ENCODE results near the gene SEMA4B. TPM values are rescaled to one million over a fixed set of nuclear protein-coding genes. Genes with fewer than 3 reads are reported as not detected.
A peak's percentile ranks its signal among the peaks of the same experiment; 100 is the strongest.

Gene SEMA4B
- total RNA-seq, 1 experiment from 2014 or later = 38.6 TPM

DNA sequence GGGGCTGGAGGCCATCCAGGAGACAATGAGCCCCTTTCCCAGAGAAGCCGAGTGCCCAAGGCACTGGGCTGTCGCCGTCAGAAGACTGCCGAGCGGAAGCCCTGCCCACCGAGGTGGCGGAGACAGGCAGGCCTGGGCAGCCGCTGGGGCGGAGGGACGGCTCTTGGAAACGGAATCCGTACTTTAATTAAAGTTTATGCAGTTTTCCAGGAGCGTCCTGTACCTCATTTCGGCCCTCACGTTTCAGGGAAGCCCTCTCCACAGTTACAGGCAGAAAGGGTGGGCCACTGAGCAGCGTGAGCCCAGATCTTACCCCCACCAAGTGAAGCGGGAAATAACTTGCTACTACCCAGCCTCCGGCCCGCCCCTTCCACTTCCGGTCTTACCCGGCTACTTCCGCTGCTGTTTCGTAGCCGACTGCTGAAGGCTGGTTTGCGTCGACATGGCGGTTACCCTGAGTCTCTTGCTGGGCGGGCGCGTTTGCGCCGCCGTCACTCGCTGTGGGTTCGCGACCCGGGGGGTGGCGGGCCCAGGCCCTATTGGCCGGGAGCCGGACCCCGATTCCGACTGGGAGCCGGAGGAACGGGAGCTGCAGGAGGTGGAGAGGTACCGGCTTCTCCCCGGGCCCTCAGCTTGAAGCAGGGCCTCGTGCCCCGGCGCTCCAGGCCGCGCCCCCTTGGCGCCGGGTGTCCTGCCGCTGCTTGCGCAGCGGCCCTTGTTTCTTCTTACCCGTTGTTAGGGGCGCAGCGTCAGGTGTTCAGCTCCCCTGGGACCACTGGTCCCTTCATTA, 64.3 kb downstream of the SEMA4B start, which contains the start of gene NGRN:
NGRN (plus strand) TSS at position 402 of the 790 bp plus-strand sequence; CDS start at position 443, 41 bp downstream.
- peak within 1 kb of the TSS; percentile 97 for H3K4me3 Mint-ChIP-seq (ENCODE audit: unreplicated experiment)
- no peaks in the 10 kb centered on the region for H3K9me3 Mint-ChIP-seq (ENCODE audit: unreplicated experiment)
- peaks cover 23% of the 10 kb centered on the region for H3K36me3 Mint-ChIP-seq (ENCODE audit: insufficient read depth, unreplicated experiment)
- intact Hi-C loops (cut with micrococcal nuclease) = loop anchor here (2.0 kb wide), 1 partner anchor 31 kb away; the partner anchor contains the start of gene GDPGP1
- DNase-seq (ENCODE audit: unreplicated experiment) = peak; percentile 90
- TF ChIP-seq, protein P1, sequence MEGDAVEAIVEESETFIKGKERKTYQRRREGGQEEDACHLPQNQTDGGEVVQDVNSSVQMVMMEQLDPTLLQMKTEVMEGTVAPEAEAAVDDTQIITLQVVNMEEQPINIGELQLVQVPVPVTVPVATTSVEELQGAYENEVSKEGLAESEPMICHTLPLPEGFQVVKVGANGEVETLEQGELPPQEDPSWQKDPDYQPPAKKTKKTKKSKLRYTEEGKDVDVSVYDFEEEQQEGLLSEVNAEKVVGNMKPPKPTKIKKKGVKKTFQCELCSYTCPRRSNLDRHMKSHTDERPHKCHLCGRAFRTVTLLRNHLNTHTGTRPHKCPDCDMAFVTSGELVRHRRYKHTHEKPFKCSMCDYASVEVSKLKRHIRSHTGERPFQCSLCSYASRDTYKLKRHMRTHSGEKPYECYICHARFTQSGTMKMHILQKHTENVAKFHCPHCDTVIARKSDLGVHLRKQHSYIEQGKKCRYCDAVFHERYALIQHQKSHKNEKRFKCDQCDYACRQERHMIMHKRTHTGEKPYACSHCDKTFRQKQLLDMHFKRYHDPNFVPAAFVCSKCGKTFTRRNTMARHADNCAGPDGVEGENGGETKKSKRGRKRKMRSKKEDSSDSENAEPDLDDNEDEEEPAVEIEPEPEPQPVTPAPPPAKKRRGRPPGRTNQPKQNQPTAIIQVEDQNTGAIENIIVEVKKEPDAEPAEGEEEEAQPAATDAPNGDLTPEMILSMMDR (IDR thresholded peaks at IDR 0.05; ENCODE audit: unreplicated experiment) = no peak
- POLR2A ChIA-PET = interaction anchor here (0.7 to 2.4 kb wide), 14 partner anchors 16 to 416 kb away, joined by 3 to 20 read pairs (median 4); partner anchors contain the start of genes CIB1, GDPGP1 and TTLL13
- CTCF ChIA-PET = interaction anchor here (0.6 kb wide), 1 partner anchor 125 kb away, joined by 3 read pairs; no protein-coding TSS in a partner anchor
- BruUV-seq (replicated peaks) = TSS peak; percentile 48
- H3K27me3 Mint-ChIP-seq (ENCODE audit: insufficient read depth, unreplicated experiment) = no peaks in the 10 kb centered on the region
- peaks cover 38% of the 10 kb centered on the region for H3K4me1 Mint-ChIP-seq (ENCODE audit: insufficient read depth, unreplicated experiment)
- peak within 1 kb of the TSS; percentile 96 for H3K27ac Mint-ChIP-seq (ENCODE audit: low read depth, unreplicated experiment)

DNA sequence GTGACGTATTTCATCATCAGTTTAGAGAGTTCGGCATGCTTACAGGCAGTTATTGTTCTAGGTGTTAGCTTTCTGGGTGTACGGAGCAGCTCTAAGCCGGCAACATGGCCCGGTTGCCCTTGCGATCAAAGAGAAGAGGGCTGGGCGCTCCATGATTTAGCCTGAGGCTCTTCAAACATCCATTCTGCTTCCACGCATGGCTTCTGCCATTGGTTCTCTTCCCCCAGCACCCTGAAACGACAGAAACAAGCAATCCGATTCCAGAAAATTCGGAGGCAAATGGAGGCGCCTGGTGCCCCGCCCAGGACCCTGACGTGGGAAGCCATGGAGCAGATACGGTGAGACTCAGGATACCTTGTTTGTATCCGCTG, 64.9 kb downstream of the SEMA4B start:
- TF ChIP-seq, protein P1 (IDR thresholded peaks at IDR 0.05; ENCODE audit: unreplicated experiment) = no peak
- H3K36me3 Mint-ChIP-seq (ENCODE audit: insufficient read depth, unreplicated experiment) = peaks cover 28% of the 10 kb centered on the region
- peak overlapping the region; percentile 96 for H3K27ac Mint-ChIP-seq (ENCODE audit: low read depth, unreplicated experiment)
- no TSS peak for BruUV-seq (replicated peaks)
- H3K4me3 Mint-ChIP-seq (ENCODE audit: unreplicated experiment) = peak overlapping the region; percentile 97
- peaks cover 39% of the 10 kb centered on the region for H3K4me1 Mint-ChIP-seq (ENCODE audit: insufficient read depth, unreplicated experiment)
- intact Hi-C loops (cut with micrococcal nuclease) = no loop called here
- no peaks in the 10 kb centered on the region for H3K9me3 Mint-ChIP-seq (ENCODE audit: unreplicated experiment)
- CTCF ChIA-PET = interaction anchor here (0.6 kb wide), 1 partner anchor 125 kb away, joined by 3 read pairs; no protein-coding TSS in a partner anchor
- peak; percentile 40 for DNase-seq (ENCODE audit: unreplicated experiment)
- H3K27me3 Mint-ChIP-seq (ENCODE audit: insufficient read depth, unreplicated experiment) = no peaks in the 10 kb centered on the region
- POLR2A ChIA-PET = interaction anchor here (0.6 to 2.4 kb wide), 16 partner anchors 16 to 604 kb away, joined by 3 to 20 read pairs (median 3); partner anchors contain the start of genes CIB1, GDPGP1 and TTLL13

DNA sequence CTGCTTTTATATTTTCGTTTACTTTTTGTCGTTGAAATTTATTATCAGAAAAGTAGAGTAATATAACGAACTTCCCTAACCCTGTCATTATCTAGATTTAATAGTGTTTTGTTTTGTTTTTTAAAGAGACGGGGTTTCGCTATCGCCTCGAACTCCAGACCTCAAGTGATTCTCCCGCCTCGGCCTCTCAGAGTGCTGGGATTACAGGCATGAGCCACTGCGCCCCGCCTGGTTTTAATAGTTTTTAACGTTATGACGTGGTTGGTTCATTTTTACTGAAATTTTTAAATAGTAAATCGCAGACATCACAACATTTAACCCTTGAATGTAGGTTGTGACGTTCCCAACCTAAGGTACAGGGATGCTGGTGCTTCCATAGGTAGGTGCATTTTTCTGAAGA, 65.4 kb downstream of the SEMA4B start:
- intact Hi-C loops (cut with micrococcal nuclease) = no loop called here
- H3K4me1 Mint-ChIP-seq (ENCODE audit: insufficient read depth, unreplicated experiment) = peaks cover 39% of the 10 kb centered on the region
- no TSS peak for BruUV-seq (replicated peaks)
- H3K4me3 Mint-ChIP-seq (ENCODE audit: unreplicated experiment) = peak overlapping the region; percentile 97
- POLR2A ChIA-PET = interaction anchor here (0.6 to 2.4 kb wide), 10 partner anchors 27 to 636 kb away, joined by 3 to 20 read pairs (median 3); partner anchors contain the start of genes CIB1, GDPGP1, MAN2A2 and ZNF710
- peak; percentile 16 for DNase-seq (ENCODE audit: unreplicated experiment)
- TF ChIP-seq, protein P1 (IDR thresholded peaks at IDR 0.05; ENCODE audit: unreplicated experiment) = no peak
- H3K9me3 Mint-ChIP-seq (ENCODE audit: unreplicated experiment) = no peaks in the 10 kb centered on the region
- peak overlapping the region; percentile 96 for H3K27ac Mint-ChIP-seq (ENCODE audit: low read depth, unreplicated experiment)
- H3K27me3 Mint-ChIP-seq (ENCODE audit: insufficient read depth, unreplicated experiment) = no peaks in the 10 kb centered on the region
- peaks cover 29% of the 10 kb centered on the region for H3K36me3 Mint-ChIP-seq (ENCODE audit: insufficient read depth, unreplicated experiment)
- CTCF ChIA-PET = interaction anchor here (0.6 kb wide), 1 partner anchor 48 kb away, joined by 3 read pairs; no protein-coding TSS in a partner anchor

DNA sequence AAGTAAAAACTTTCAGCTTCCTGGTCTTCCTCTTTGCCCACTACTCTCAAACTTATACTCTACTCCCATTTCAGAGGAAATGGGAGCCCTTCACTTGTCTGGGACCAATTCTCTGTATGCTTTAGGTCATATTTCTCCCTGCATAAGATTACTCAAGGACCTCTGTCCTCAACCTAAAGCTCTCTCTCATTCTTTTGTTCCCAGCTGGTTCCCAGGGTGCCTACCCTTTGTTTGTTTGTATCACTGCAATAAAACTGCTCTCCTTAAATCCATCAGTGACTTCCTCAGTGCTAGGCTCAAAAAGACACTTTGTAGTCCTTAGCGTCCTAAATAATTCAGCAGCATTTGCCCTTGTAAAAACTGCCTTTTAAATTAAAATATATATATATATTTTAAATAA, 67.3 kb downstream of the SEMA4B start:
- TF ChIP-seq, protein P1 (IDR thresholded peaks at IDR 0.05; ENCODE audit: unreplicated experiment) = no peak
- Mint-ChIP-seq H3K27me3 (ENCODE audit: insufficient read depth, unreplicated experiment) (no peaks in the 10 kb centered on the region), H3K27ac (ENCODE audit: low read depth, unreplicated experiment) (no peak overlapping the region), H3K4me3 (ENCODE audit: unreplicated experiment) (peak overlapping the region; percentile 46), H3K4me1 (ENCODE audit: insufficient read depth, unreplicated experiment) (peaks cover 29% of the 10 kb centered on the region), H3K9me3 (ENCODE audit: unreplicated experiment) (no peaks in the 10 kb centered on the region), H3K36me3 (ENCODE audit: insufficient read depth, unreplicated experiment) (peaks cover 36% of the 10 kb centered on the region)
- intact Hi-C loops (cut with micrococcal nuclease) = no loop called here
- ChIA-PET CTCF (interaction anchor here (0.5 to 1.7 kb wide), 8 partner anchors 18 to 431 kb away, joined by 3 to 8 read pairs (median 4); no protein-coding TSS in a partner anchor), POLR2A (no interaction called here)
- no peak for DNase-seq (ENCODE audit: unreplicated experiment)
- BruUV-seq (replicated peaks) = no TSS peak

All from MCF 10A (cell line).